ENCODE data around the gene CHRDL2. TPM values are rescaled to one million over a fixed set of nuclear protein-coding genes. Genes with fewer than 3 reads are reported as not detected.

CHRDL2 gene
- total and polyA plus RNA-seq, 2 donors (not counting 1 experiment from before 2014, with no cell fraction given), result 0.24 TPM; not detected in 1

- TF ChIP-seq EZH2 (IDR thresholded peaks at IDR 0.05; ENCODE audit: borderline replicate concordance, insufficient read depth, low read depth, low read length, poor library complexity, severe bottlenecking) (no peak), CTCF (IDR thresholded peaks at IDR 0.05) (no peak)
- Mint-ChIP-seq H3K27me3 (no peaks in the 10 kb centered on the region), H3K4me3 (no peak overlapping the region), H3K4me1 (no peaks in the 10 kb centered on the region), H3K27ac (no peak overlapping the region), H3K9me3 (ENCODE audit: insufficient read depth) (no peaks in the 10 kb centered on the region)
- Histone ChIP-seq H3K36me3 (replicated peaks in 1 of 2; ENCODE audit: control extremely low read depth in 1 of 2, control insufficient read depth in 1 of 2, extremely low read depth in 1 of 2, insufficient read depth in 2 of 2, low read length in 1 of 2) (peaks cover 0 to 11% of the 10 kb centered on the region in 2 experiments), H2AFZ (ENCODE audit: insufficient read depth, low read depth, low read length, poor library complexity, severe bottlenecking) (no peak overlapping the region), H3K4me1 (ENCODE audit: control insufficient read depth in 2 of 2, insufficient read depth in 2 of 2, low read length in 2 of 2) (no peaks in the 10 kb centered on the region), H3K27me3 (replicated peaks in 1 of 4; ENCODE audit: control extremely low read depth in 1 of 4, control insufficient read depth in 3 of 4, insufficient read depth in 4 of 4, low read length in 3 of 4) (no peaks in the 10 kb centered on the region), H3K9ac (ENCODE audit: low read length) (no peak overlapping the region), H3K27ac (ENCODE audit: low read length in 2 of 2) (no peak overlapping the region), H4K20me1 (ENCODE audit: control insufficient read depth, insufficient read depth, low read length, poor library complexity, severe bottlenecking) (no peaks in the 10 kb centered on the region), H3K4me2 (replicated peaks; ENCODE audit: low read depth, low read length, poor library complexity, severe bottlenecking) (no peak overlapping the region), H3K79me2 (ENCODE audit: control insufficient read depth, insufficient read depth, low read length) (no peaks in the 10 kb centered on the region), H3K9me3 (ENCODE audit: control extremely low read depth in 1 of 3, control insufficient read depth in 2 of 3, insufficient read depth in 1 of 3, low read length in 2 of 3) (no peaks in the 10 kb centered on the region), H3K4me3 (ENCODE audit: control extremely low read depth in 1 of 5, extremely low read depth in 1 of 5, insufficient read depth in 1 of 5, low read depth in 2 of 5, low read length in 4 of 5) (no peak overlapping the region)
- DNase-seq (no peak), ATAC-seq (ENCODE audit: low read depth) (no peak)
- ChIA-PET POLR2A (interaction anchor here (0.6 kb wide), 1 partner anchor 1112 kb away, joined by 4 read pairs; no protein-coding TSS in a partner anchor), CTCF (no interaction called here)
- intact Hi-C loops (cut with micrococcal nuclease), result no loop called here
Measured at GRCh38 chr11:74647404-74647803, 83.8 kb downstream of the CHRDL2 start.

GRCh38 chr11:74646954-74647353, 84.3 kb downstream of the CHRDL2 start:
- Histone ChIP-seq H3K36me3 (replicated peaks in 1 of 2; ENCODE audit: control extremely low read depth in 1 of 2, control insufficient read depth in 1 of 2, extremely low read depth in 1 of 2, insufficient read depth in 2 of 2, low read length in 1 of 2) (peaks cover 0 to 10% of the 10 kb centered on the region in 2 experiments), H3K9me3 (ENCODE audit: control extremely low read depth in 1 of 3, control insufficient read depth in 2 of 3, insufficient read depth in 1 of 3, low read length in 2 of 3) (no peaks in the 10 kb centered on the region), H3K4me1 (ENCODE audit: control insufficient read depth in 2 of 2, insufficient read depth in 2 of 2, low read length in 2 of 2) (no peaks in the 10 kb centered on the region), H3K27me3 (replicated peaks in 1 of 4; ENCODE audit: control extremely low read depth in 1 of 4, control insufficient read depth in 3 of 4, insufficient read depth in 4 of 4, low read length in 3 of 4) (no peaks in the 10 kb centered on the region), H3K27ac (ENCODE audit: low read length in 2 of 2) (no peak overlapping the region), H3K79me2 (ENCODE audit: control insufficient read depth, insufficient read depth, low read length) (no peaks in the 10 kb centered on the region), H3K9ac (ENCODE audit: low read length) (no peak overlapping the region), H2AFZ (ENCODE audit: insufficient read depth, low read depth, low read length, poor library complexity, severe bottlenecking) (no peak overlapping the region), H3K4me3 (ENCODE audit: control extremely low read depth in 1 of 5, extremely low read depth in 1 of 5, insufficient read depth in 1 of 5, low read depth in 2 of 5, low read length in 4 of 5) (no peak overlapping the region), H3K4me2 (replicated peaks; ENCODE audit: low read depth, low read length, poor library complexity, severe bottlenecking) (no peak overlapping the region), H4K20me1 (ENCODE audit: control insufficient read depth, insufficient read depth, low read length, poor library complexity, severe bottlenecking) (no peaks in the 10 kb centered on the region)
- WGBS (ENCODE audit: insufficient coverage), result 100% methylated on average over 4 of the region's 7 CpGs
- TF ChIP-seq CTCF (IDR thresholded peaks at IDR 0.05) (no peak), EZH2 (IDR thresholded peaks at IDR 0.05; ENCODE audit: borderline replicate concordance, insufficient read depth, low read depth, low read length, poor library complexity, severe bottlenecking) (no peak)
- ChIA-PET POLR2A (interaction anchor here (0.6 kb wide), 1 partner anchor 1112 kb away, joined by 4 read pairs; no protein-coding TSS in a partner anchor), CTCF (no interaction called here)
- no peak overlapping the region for H3K27ac Mint-ChIP-seq
- H3K4me1 Mint-ChIP-seq, result no peaks in the 10 kb centered on the region
- intact Hi-C loops (cut with micrococcal nuclease), result no loop called here
- no peak for ATAC-seq (ENCODE audit: low read depth)
- H3K9me3 Mint-ChIP-seq (ENCODE audit: insufficient read depth), result no peaks in the 10 kb centered on the region
- no peak for DNase-seq
- H3K4me3 Mint-ChIP-seq, result no peak overlapping the region
- no peaks in the 10 kb centered on the region for H3K27me3 Mint-ChIP-seq

Small RNA genes lying within 50 kb of the gene (small RNA-seq; reads per million reads assigned to genes)
- gene MIR4696 (ENCODE audit: insufficient read length, low read depth, low replicate concordance) (not detected), gene RANP3 (ENCODE audit: insufficient read length, low read depth, low replicate concordance) (not detected), gene RN7SKP297 (ENCODE audit: insufficient read length, low read depth, low replicate concordance) (not detected)

Other genes starting within 250 kb of the CHRDL2 start
- 6.5 and 20.2 TPM in 2 replicates for gene LIPT2, start 237.7 kb downstream of the CHRDL2 start, total RNA-seq
- gene LIPT2, start 237.7 kb downstream of the CHRDL2 start, polyA plus RNA-seq, result 5.3 and 8.3 TPM in 2 replicates
- 13.5 and 17.6 TPM in 2 replicates for gene POLD3, start 138.8 kb downstream of the CHRDL2 start, total RNA-seq
- gene POLD3, start 138.8 kb downstream of the CHRDL2 start, polyA plus RNA-seq, result 4.6 and 4.9 TPM in 2 replicates
- 27.3 and 28.4 TPM in 2 replicates for gene RNF169, start 17.4 kb upstream of the CHRDL2 start, total RNA-seq
- gene RNF169, start 17.4 kb upstream of the CHRDL2 start, polyA plus RNA-seq, result 6.7 and 8.9 TPM in 2 replicates
- 80.8 and 81.9 TPM in 2 replicates for gene XRRA1, start 217.7 kb upstream of the CHRDL2 start, total RNA-seq
- 6.9 and 9.3 TPM in 2 replicates for gene XRRA1, start 217.7 kb upstream of the CHRDL2 start, polyA plus RNA-seq
- gene SPCS2, start 217.8 kb upstream of the CHRDL2 start, total RNA-seq, result 98.5 and 106 TPM in 2 replicates
- 17.8 and 19.1 TPM in 2 replicates for gene SPCS2, start 217.8 kb upstream of the CHRDL2 start, polyA plus RNA-seq